HL-60 (cell line): ENCODE data around the gene LMBRD2.

Experiments used
- microRNA-seq: library from miRNA; unstranded; fragments of <30 nt; microRNA quantifications from one replicate; pipeline ENCODE4, GENCODE V29; 2018

The LMBRD2 gene

Small RNAs within 50 kb of the gene (microRNA-seq; reads per million reads assigned to microRNA genes)
- gene MIR580 = 28.9 reads per million, percentile 52 among the genes with 10 or more reads in this experiment
